Subcutaneous abdominal adipose tissue (tissue), 5 donors: Measurements from ENCODE around the gene PDE1A.

Experiments used
- H3K27ac ChIP-seq: one replicate; pipeline ENCODE4 v1.7.0; 2013; ENCODE audit warnings: low read depth, mild to moderate bottlenecking, inconsistent platforms, low read length, moderate library complexity
- H3K27me3 ChIP-seq, 5 donors: one replicate each; pipeline ENCODE4 v1.7.0; 2013; ENCODE audit warnings: low read length in 5 of 5, inconsistent platforms in 1 of 5; ENCODE audit not compliant: control insufficient read depth in 5 of 5, insufficient read depth in 4 of 5
- H3K36me3 ChIP-seq, 5 donors: one replicate each; pipeline ENCODE4 v1.7.0; 2013; ENCODE audit warnings: low read length in 5 of 5; ENCODE audit not compliant: control insufficient read depth in 5 of 5, insufficient read depth in 5 of 5
- H3K4me1 ChIP-seq, 5 donors: one replicate each; pipeline ENCODE4 v1.7.0; 2013; ENCODE audit warnings: low read length in 5 of 5, mild to moderate bottlenecking in 3 of 5, moderate library complexity in 1 of 5; ENCODE audit not compliant: control insufficient read depth in 5 of 5, insufficient read depth in 5 of 5
- H3K4me3 ChIP-seq, 5 donors: one replicate each; pipeline ENCODE4 v1.7.0; 2013; ENCODE audit warnings: low read length in 5 of 5, low read depth in 1 of 5
- H3K9ac ChIP-seq, 5 donors: one replicate each; pipeline ENCODE4 v1.7.0; 2013; ENCODE audit warnings: low read length in 5 of 5, mild to moderate bottlenecking in 4 of 5, moderate library complexity in 3 of 5
- H3K9me3 ChIP-seq, 5 donors: one replicate each; pipeline ENCODE4 v1.7.0; 2013; ENCODE audit warnings: low read length in 5 of 5; ENCODE audit not compliant: control insufficient read depth in 5 of 5
- donor health status: healthy.
- donor health status: healthy.
- donor health status: healthy.
- donor health status: healthy.
- donor health status: healthy.

Gene PDE1A

GRCh38 chr2:182241936-182242335 lies 184.9 kb downstream of the PDE1A start:
- Histone ChIP-seq H3K4me1 (peaks cover 0 to 9% (median 6%) of the 10 kb centered on the region in 5 donors), H3K36me3 (no peaks in the 10 kb centered on the region), H3K27me3 (no peaks in the 10 kb centered on the region), H3K9ac (no peak overlapping the region), H3K4me3 (no peak overlapping the region), H3K9me3 (no peaks in the 10 kb centered on the region), H3K27ac (no peak overlapping the region)

DNA sequence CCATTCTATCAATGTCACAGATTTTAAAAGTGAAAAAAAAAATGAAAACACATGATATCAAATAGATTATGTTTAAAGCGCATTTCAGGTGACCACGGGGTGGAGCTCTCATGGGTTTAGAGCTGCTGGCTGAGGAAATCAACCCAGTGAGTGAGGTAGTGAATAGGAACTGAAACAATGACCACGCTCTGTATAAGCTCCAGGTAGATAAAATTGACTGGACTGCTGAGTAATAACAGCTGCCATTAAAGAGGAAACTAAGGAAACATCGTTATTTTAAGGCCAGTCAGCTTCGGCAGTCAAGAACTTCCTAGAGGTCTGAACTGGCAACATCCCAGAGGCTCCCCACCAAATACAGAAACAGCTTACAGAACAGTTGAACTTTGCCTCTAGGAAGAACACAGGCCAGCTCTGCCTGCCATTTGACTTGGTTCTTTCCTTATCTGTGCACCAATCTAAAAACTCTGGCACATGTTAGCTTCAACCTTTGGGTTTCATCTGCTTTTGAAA lies 185.9 kb downstream of the PDE1A start:
- Histone ChIP-seq H3K9ac (no peak overlapping the region), H3K36me3 (no peaks in the 10 kb centered on the region), H3K9me3 (no peaks in the 10 kb centered on the region), H3K4me1 (peaks cover 0 to 9% (median 6%) of the 10 kb centered on the region in 5 donors), H3K27ac (no peak overlapping the region), H3K27me3 (no peaks in the 10 kb centered on the region), H3K4me3 (no peak overlapping the region)

DNA sequence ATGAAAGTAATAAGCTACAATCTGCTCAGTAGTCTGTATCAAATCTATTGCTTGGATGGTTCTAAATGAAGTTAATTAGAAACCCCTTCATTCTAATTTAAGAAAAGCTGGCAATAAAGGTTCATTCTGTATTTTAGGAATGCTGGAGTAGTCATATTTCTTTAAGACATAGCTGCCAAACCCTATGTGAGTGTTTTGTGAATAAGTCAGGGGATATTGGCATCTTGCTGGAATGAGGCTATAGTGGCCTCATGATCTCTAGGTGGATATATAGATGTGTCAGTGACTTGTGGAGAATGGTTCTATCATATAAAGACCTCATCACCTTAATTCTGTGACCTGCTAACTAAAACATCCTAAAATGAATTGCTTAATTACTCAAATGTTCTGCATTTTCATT lies 196.3 kb downstream of the PDE1A start:
- H3K9me3 ChIP-seq, result no peaks in the 10 kb centered on the region
- no peak overlapping the region for H3K9ac ChIP-seq
- H3K4me1 ChIP-seq, result no peaks in the 10 kb centered on the region
- no peak overlapping the region for H3K27ac ChIP-seq
- no peaks in the 10 kb centered on the region for H3K27me3 ChIP-seq
- no peaks in the 10 kb centered on the region for H3K36me3 ChIP-seq
- H3K4me3 ChIP-seq, result no peak overlapping the region

- H3K27ac ChIP-seq, result no peak overlapping the region
- H3K4me1 ChIP-seq, result no peaks in the 10 kb centered on the region
- no peaks in the 10 kb centered on the region for H3K27me3 ChIP-seq
- no peak overlapping the region for H3K4me3 ChIP-seq
- H3K36me3 ChIP-seq, result no peaks in the 10 kb centered on the region
- H3K9ac ChIP-seq, result no peak overlapping the region
- H3K9me3 ChIP-seq, result no peaks in the 10 kb centered on the region
Measured at GRCh38 chr2:182229297-182229696, 197.5 kb downstream of the PDE1A start.

- no peaks in the 10 kb centered on the region for H3K4me1 ChIP-seq
- H3K9me3 ChIP-seq, result no peaks in the 10 kb centered on the region
- no peak overlapping the region for H3K4me3 ChIP-seq
- no peaks in the 10 kb centered on the region for H3K36me3 ChIP-seq
- no peaks in the 10 kb centered on the region for H3K27me3 ChIP-seq
- no peak overlapping the region for H3K9ac ChIP-seq
- H3K27ac ChIP-seq, result no peak overlapping the region
Measured at GRCh38 chr2:182228741-182229140, 198.1 kb downstream of the PDE1A start.

- no peak overlapping the region for H3K27ac ChIP-seq
- H3K36me3 ChIP-seq, result no peaks in the 10 kb centered on the region
- H3K4me1 ChIP-seq, result no peaks in the 10 kb centered on the region
- H3K9me3 ChIP-seq, result no peaks in the 10 kb centered on the region
- no peak overlapping the region for H3K9ac ChIP-seq
- no peaks in the 10 kb centered on the region for H3K27me3 ChIP-seq
- H3K4me3 ChIP-seq, result no peak overlapping the region
Measured at GRCh38 chr2:182228073-182228473, 198.8 kb downstream of the PDE1A start.

GRCh38 chr2:182226807-182227206 lies 200.0 kb downstream of the PDE1A start:
- Histone ChIP-seq H3K36me3 (no peaks in the 10 kb centered on the region), H3K9me3 (no peaks in the 10 kb centered on the region), H3K9ac (no peak overlapping the region), H3K27me3 (no peaks in the 10 kb centered on the region), H3K4me1 (no peaks in the 10 kb centered on the region), H3K27ac (no peak overlapping the region), H3K4me3 (no peak overlapping the region)

DNA sequence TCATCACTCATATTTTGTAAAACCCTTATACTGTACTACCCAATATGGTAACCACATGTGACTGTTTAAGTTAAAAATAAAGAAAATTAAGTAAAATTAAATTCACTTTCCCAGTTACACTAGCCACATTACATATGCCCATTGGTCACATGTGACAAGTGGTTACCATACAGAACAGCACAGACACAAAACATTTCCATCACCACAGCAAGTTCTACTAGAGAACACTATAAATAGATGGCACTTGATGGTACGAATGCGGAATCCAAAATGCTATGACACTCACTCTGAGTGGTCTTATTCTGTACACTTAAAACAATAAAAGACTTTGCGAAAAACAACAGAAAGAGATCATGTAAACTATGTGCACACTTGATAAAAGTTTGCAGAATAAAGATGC lies 202.2 kb downstream of the PDE1A start:
- no peak overlapping the region for H3K27ac ChIP-seq
- no peaks in the 10 kb centered on the region for H3K9me3 ChIP-seq

GRCh38 chr2:182220998-182221397 lies 205.8 kb downstream of the PDE1A start:
- H3K27me3 ChIP-seq, result no peaks in the 10 kb centered on the region
- H3K4me1 ChIP-seq, result no peaks in the 10 kb centered on the region
- no peak overlapping the region for H3K27ac ChIP-seq
- no peak overlapping the region for H3K4me3 ChIP-seq
- H3K9ac ChIP-seq, result no peak overlapping the region
- no peaks in the 10 kb centered on the region for H3K36me3 ChIP-seq
- no peaks in the 10 kb centered on the region for H3K9me3 ChIP-seq

More for the DNA sequence above, 202.2 kb downstream of the PDE1A start:
- Histone ChIP-seq H3K4me1 (no peaks in the 10 kb centered on the region), H3K27me3 (no peaks in the 10 kb centered on the region), H3K4me3 (no peak overlapping the region), H3K9ac (no peak overlapping the region), H3K36me3 (no peaks in the 10 kb centered on the region)

DNA sequence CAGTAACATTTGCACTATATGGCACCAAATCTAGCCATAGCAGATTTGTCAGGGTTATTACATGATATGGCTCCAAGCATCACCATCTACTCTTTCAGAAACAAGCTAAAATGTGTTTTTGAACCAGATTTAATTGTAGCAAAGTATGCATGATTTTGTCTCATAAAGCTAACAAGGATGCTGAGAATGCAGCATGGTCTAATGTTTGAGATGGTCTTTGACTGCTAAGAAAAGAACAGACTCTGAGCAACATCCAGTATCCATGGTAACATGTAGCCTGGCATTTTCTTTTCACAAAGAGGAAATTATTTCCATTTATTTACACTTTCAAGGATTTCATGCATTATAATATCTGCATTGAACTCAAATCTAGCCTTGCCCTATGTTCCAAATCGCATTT lies 206.5 kb downstream of the PDE1A start:
- no peaks in the 10 kb centered on the region for H3K4me1 ChIP-seq
- H3K9ac ChIP-seq, result no peak overlapping the region
- no peak overlapping the region for H3K4me3 ChIP-seq
- H3K9me3 ChIP-seq, result no peaks in the 10 kb centered on the region
- no peaks in the 10 kb centered on the region for H3K36me3 ChIP-seq
- no peaks in the 10 kb centered on the region for H3K27me3 ChIP-seq
- H3K27ac ChIP-seq, result no peak overlapping the region

DNA sequence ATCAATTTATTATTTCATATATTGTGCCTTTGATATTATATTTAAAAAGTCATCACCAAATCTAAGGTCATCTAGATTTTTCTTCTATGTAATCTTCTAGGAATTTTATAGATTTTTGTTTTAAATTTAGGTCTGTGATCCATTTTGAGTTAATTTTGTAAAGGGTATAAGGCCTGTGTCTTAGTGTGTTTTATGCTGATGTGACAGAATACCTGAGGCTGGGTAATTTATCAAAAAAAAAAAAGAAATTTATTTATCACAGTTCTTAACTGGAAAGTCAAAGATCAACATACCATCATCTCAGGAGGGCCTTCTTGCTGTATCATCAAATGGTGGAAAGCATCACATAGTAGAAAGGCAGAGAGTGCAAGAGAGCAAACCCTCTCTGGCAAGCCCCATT lies 216.2 kb downstream of the PDE1A start:
- Histone ChIP-seq H3K4me1 (no peaks in the 10 kb centered on the region), H3K9me3 (no peaks in the 10 kb centered on the region), H3K36me3 (no peaks in the 10 kb centered on the region)

More for the DNA sequence above, 216.2 kb downstream of the PDE1A start:
- Histone ChIP-seq H3K27me3 (no peaks in the 10 kb centered on the region), H3K27ac (no peak overlapping the region), H3K9ac (no peak overlapping the region), H3K4me3 (no peak overlapping the region)
